ENCODE data around the gene CD44.

CD44 gene

GRCh38 chr11:35259529-35259928, 120.6 kb downstream of the CD44 start:
- DNase-seq, result no peak
- TF ChIP-seq CTCF (IDR thresholded peaks at IDR 0.05; ENCODE audit: low read depth, low read length), result no peak
- Histone ChIP-seq H3K9me3 (no peaks in the 10 kb centered on the region), H3K4me1 (no peaks in the 10 kb centered on the region), H3K4me3 (ENCODE audit: low read depth, low read length) (no peak overlapping the region), H3K27me3 (no peaks in the 10 kb centered on the region), H3K36me3 (no peaks in the 10 kb centered on the region)

GRCh38 chr11:35260342-35260985, 121.5 kb downstream of the CD44 start:
- Histone ChIP-seq H3K9me3 (no peaks in the 10 kb centered on the region), H3K4me1 (no peaks in the 10 kb centered on the region), H3K36me3 (no peaks in the 10 kb centered on the region), H3K4me3 (ENCODE audit: low read depth, low read length) (no peak overlapping the region), H3K27me3 (no peaks in the 10 kb centered on the region)
- TF ChIP-seq CTCF (IDR thresholded peaks at IDR 0.05; ENCODE audit: low read depth, low read length), result no peak
- no peak for DNase-seq

- Histone ChIP-seq H3K27me3 (no peaks in the 10 kb centered on the region), H3K4me3 (ENCODE audit: low read depth, low read length) (no peak overlapping the region), H3K9me3 (no peaks in the 10 kb centered on the region), H3K36me3 (no peaks in the 10 kb centered on the region), H3K4me1 (no peaks in the 10 kb centered on the region)
- no peak for DNase-seq
- no peak for TF ChIP-seq CTCF (IDR thresholded peaks at IDR 0.05; ENCODE audit: low read depth, low read length)
These were observed 122.2 kb downstream of the CD44 start for GRCh38 chr11:35261197-35261596.

- H3K36me3 ChIP-seq, result no peaks in the 10 kb centered on the region
- TF ChIP-seq CTCF (IDR thresholded peaks at IDR 0.05; ENCODE audit: low read depth, low read length), result no peak
- H3K27me3 ChIP-seq, result no peaks in the 10 kb centered on the region
- no peak for DNase-seq
- no peaks in the 10 kb centered on the region for H3K4me1 ChIP-seq
- no peak overlapping the region for H3K4me3 ChIP-seq (ENCODE audit: low read depth, low read length)
- no peaks in the 10 kb centered on the region for H3K9me3 ChIP-seq
These were observed 123.1 kb downstream of the CD44 start for GRCh38 chr11:35262056-35262455.

GRCh38 chr11:35262735-35263134, 123.8 kb downstream of the CD44 start:
- no peak for TF ChIP-seq CTCF (IDR thresholded peaks at IDR 0.05; ENCODE audit: low read depth, low read length)
- H3K9me3 ChIP-seq, result no peaks in the 10 kb centered on the region
- no peak overlapping the region for H3K4me3 ChIP-seq (ENCODE audit: low read depth, low read length)
- no peak for DNase-seq
- no peaks in the 10 kb centered on the region for H3K4me1 ChIP-seq
- no peaks in the 10 kb centered on the region for H3K27me3 ChIP-seq
- no peaks in the 10 kb centered on the region for H3K36me3 ChIP-seq

- DNase-seq, result no peak
- Histone ChIP-seq H3K4me3 (ENCODE audit: low read depth, low read length) (no peak overlapping the region), H3K9me3 (no peaks in the 10 kb centered on the region), H3K27me3 (no peaks in the 10 kb centered on the region), H3K36me3 (no peaks in the 10 kb centered on the region), H3K4me1 (no peaks in the 10 kb centered on the region)
- no peak for TF ChIP-seq CTCF (IDR thresholded peaks at IDR 0.05; ENCODE audit: low read depth, low read length)
These were observed 126.9 kb downstream of the CD44 start for GRCh38 chr11:35265755-35266454.
